Mesothelial cell of epicardium (in vitro differentiated cells): ENCODE data around the gene KLHL26. TPM values are rescaled to one million over a fixed set of nuclear protein-coding genes. Genes with fewer than 3 reads are reported as not detected.

Source experiments
- DNase-seq, 2 experiments: peaks; one replicate each; pipeline ENCODE4 v3.0.0; 2021; ENCODE audit warnings: low spot score in 2 of 2; ENCODE audit not compliant: unreplicated experiment in 2 of 2
- H3K27ac Mint-ChIP-seq: 2 replicates; pipeline ENCODE4 v1.8.0; 2021; ENCODE audit warnings: mixed read lengths
- H3K27me3 Mint-ChIP-seq: 2 replicates; pipeline ENCODE4 v1.8.0; 2021; ENCODE audit warnings: low read depth, mixed read lengths
- H3K36me3 Mint-ChIP-seq: 2 replicates; pipeline ENCODE4 v1.8.0; 2021; ENCODE audit warnings: mixed read lengths
- H3K4me1 Mint-ChIP-seq: 2 replicates; pipeline ENCODE4 v1.8.0; 2021; ENCODE audit warnings: mixed read lengths
- H3K4me3 Mint-ChIP-seq: 2 replicates; pipeline ENCODE4 v1.8.0; 2021; ENCODE audit warnings: mild to moderate bottlenecking, moderate library complexity, mixed read lengths
- H3K9me3 Mint-ChIP-seq: 2 replicates; pipeline ENCODE4 v1.8.0; 2021; ENCODE audit warnings: mixed read lengths
- total RNA-seq: library from RNA; stranded (reverse); gene quantifications from 3 replicates; pipeline ENCODE4 v1.2.1, GENCODE V29; 2021
- TF ChIP-seq, protein P1 (sequence below): fragments of 200-600 bp; sonication (generic); IDR thresholded peaks from one replicate; pipeline ENCODE4 v1.5.0; 2021; ENCODE audit warnings: antibody characterized with exemption; ENCODE audit not compliant: unreplicated experiment

The KLHL26 gene
- total RNA-seq, 1 donor from 2014 or later: 12.0 TPM

DNA sequence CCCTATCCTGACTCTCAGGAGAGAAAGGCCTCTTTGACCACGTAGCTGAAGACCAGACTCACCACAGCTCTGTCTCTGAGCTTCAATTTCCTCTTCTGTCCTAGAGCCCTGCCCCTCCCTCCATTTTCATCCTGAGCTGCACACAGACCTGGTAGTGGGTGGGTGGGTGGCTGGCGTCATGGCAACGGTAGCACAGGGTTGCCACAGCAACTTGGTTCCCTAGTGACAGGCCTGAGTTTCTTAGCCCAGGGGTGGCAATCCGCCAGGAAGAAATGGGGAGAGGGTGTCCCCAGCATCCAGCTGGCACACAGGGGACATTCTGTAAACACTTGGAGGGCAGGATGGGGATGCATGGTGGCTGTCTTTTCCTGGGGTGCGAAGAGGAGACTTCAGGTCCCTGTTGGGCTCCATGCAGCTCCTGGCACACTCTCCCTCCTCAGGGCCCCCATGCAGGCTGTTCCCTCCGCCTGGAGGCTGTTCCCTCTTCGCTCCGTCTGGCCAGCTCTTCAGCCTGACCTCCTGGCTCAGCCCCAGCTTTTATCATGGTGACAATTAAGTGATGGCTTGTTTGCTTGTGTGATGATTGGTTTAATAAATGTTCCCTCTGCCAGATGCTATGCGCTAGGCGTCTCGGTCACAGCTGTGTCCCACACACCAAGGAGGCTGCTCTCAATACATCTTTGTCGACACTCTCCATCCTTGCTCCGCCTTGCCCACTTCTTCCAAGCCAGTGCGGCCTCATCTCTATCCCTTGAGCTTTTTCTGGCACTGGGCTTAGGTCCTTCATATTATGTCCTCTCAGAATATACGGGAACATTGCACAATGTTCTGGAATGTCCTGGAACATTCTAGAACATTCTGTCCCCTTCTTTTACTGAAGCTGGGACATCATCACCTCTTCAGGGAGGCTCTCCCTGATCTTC is 7.4 kb upstream of the KLHL26 start:
- Mint-ChIP-seq H3K4me3 (no peak overlapping the region), H3K27ac (no peak overlapping the region), H3K36me3 (no peaks in the 10 kb centered on the region), H3K9me3 (no peaks in the 10 kb centered on the region), H3K4me1 (no peaks in the 10 kb centered on the region), H3K27me3 (peaks cover 18% of the 10 kb centered on the region)
- TF ChIP-seq, protein P1, sequence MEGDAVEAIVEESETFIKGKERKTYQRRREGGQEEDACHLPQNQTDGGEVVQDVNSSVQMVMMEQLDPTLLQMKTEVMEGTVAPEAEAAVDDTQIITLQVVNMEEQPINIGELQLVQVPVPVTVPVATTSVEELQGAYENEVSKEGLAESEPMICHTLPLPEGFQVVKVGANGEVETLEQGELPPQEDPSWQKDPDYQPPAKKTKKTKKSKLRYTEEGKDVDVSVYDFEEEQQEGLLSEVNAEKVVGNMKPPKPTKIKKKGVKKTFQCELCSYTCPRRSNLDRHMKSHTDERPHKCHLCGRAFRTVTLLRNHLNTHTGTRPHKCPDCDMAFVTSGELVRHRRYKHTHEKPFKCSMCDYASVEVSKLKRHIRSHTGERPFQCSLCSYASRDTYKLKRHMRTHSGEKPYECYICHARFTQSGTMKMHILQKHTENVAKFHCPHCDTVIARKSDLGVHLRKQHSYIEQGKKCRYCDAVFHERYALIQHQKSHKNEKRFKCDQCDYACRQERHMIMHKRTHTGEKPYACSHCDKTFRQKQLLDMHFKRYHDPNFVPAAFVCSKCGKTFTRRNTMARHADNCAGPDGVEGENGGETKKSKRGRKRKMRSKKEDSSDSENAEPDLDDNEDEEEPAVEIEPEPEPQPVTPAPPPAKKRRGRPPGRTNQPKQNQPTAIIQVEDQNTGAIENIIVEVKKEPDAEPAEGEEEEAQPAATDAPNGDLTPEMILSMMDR: no peak
- DNase-seq: no peak

DNA sequence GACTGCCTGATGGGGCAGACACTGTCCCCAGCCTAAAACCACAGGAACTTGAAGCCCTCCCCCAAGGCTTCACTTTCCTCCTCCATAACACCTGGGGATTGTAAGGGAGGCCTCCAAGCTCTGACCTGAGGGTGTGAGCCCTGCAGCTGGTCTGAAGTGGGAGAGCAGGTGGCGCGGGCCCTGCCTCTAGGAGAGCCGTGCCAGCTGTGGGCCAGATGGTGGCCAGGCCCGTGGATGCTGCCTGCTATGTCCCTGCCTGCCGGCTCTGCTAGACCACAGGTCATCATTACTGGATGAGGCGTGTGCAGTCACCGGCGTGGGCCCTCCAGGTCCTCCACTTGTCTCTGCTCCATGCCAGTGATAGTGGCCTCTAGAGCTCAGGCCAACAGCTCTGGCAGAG is 3.5 kb upstream of the KLHL26 start:
- peaks cover 19% of the 10 kb centered on the region for H3K27me3 Mint-ChIP-seq
- no peaks in the 10 kb centered on the region for H3K36me3 Mint-ChIP-seq
- H3K27ac Mint-ChIP-seq: no peak overlapping the region
- no peak for DNase-seq
- no peaks in the 10 kb centered on the region for H3K9me3 Mint-ChIP-seq
- H3K4me1 Mint-ChIP-seq: peaks cover 10% of the 10 kb centered on the region
- TF ChIP-seq, protein P1: no peak
- H3K4me3 Mint-ChIP-seq: no peak overlapping the region

DNA sequence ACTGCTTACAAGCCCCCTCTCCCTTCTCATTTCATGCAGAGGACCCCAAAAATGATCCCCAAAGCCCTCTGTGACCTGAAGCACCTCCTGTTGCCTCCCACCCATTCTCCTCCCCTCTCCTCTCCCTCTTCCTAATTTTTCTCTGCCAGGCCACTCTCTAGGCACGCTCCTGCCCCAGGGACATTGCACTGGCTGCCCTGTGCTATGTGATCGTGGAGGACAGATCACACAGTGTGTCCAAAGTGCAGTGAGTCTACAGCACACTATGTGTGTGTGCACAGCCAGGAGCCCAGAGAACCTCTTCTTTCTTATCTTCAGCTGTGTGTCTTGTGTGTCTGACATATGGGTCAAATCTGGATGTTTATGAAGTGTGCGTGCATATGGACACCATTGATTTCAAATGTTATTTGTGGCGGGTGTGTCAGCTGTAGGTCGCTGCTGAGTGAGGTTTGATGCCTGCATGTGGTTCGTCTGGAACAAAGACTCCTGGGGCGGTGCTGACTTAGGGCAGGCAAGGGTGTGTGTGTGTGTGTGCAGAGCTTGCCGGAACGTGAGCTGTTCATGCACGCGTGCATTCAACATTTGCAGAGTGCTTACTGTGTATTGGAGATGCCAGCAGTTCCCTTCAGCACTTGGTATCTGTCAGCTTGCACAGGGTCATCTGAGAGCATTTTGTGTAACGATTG is 2.1 kb upstream of the KLHL26 start:
- Mint-ChIP-seq H3K4me3 (no peak overlapping the region), H3K27ac (no peak overlapping the region), H3K9me3 (no peaks in the 10 kb centered on the region), H3K36me3 (no peaks in the 10 kb centered on the region), H3K4me1 (peaks cover 13% of the 10 kb centered on the region), H3K27me3 (peaks cover 15% of the 10 kb centered on the region)
- DNase-seq: no peak
- TF ChIP-seq, protein P1: no peak

DNA sequence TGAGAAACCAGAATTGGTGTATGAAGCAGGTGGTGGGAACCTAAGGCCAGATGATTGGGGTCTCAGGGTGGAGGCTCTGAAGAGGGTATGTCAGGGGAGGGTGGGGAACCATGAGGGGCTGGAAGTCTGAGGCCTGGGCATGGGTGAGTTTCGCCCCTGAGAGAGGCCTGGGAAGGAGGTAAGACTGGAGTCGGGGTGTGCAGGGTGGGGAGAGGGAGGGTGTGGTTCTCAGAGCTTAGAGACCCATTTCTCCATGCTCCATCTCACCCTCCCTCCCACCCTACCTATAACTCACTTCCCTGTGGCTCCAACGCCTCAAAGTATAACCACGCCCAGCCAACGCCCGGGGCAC is 1.0 kb upstream of the KLHL26 start:
- Mint-ChIP-seq H3K9me3 (no peaks in the 10 kb centered on the region), H3K4me1 (peaks cover 13% of the 10 kb centered on the region), H3K36me3 (no peaks in the 10 kb centered on the region), H3K27me3 (peaks cover 10% of the 10 kb centered on the region), H3K27ac (peak overlapping the region; percentile 56), H3K4me3 (peak overlapping the region; percentile 82)
- DNase-seq: no peak
- TF ChIP-seq, protein P1: no peak

DNA sequence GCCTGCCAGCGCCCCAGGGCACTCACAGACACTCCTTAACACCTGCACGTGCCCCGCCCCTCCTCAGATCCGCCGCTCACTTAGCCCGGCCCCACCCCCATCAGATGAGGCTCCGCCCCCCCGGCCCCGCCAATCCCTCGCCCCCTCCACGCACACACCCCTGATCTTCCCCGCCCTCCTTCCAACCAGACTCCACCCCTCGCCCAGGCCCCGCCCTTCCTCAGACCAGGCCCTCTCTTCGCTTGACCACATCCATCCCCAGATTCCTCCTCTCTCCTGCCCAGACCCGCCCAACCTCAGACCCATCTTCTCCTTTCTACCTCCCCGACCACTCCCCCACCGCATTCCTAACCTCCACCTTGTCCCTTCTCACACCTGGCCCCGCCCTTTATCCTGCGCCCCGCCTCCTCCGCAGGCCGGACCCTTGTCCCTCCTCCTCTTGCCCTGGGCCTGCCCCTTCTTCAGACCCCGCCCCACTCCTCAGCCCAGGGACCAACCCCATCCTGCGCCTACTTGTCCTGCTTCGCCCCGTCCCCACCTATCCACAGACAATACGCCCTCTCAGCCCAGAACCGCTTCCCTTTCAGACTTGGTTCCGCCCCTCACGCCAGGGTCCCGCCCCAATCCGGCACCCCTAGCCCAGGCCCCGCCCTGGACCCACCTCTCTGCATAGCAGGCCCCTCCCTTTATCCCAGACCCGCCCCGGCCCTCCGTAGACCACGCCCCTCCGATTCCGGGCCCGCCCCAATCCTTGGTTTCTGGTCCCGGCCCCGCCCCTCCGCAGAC is 452 bp upstream of the KLHL26 start:
- Mint-ChIP-seq H3K4me3 (peak overlapping the region; percentile 82), H3K36me3 (no peaks in the 10 kb centered on the region), H3K27ac (peak overlapping the region; percentile 85), H3K27me3 (peaks cover 10% of the 10 kb centered on the region), H3K4me1 (peaks cover 13% of the 10 kb centered on the region), H3K9me3 (no peaks in the 10 kb centered on the region)
- DNase-seq: peak; percentile 99 to 100
- TF ChIP-seq, protein P1: no peak
